ENCODE data around the gene CASTOR1. TPM values are rescaled to one million over a fixed set of nuclear protein-coding genes. Genes with fewer than 3 reads are reported as not detected.

Gene CASTOR1
- 7.3 and 12.6 TPM in 2 replicates for total RNA-seq

GRCh38 chr22:30289141-30289979, at the start of gene CASTOR1:
Gene CASTOR1, minus strand, starts transcription at chr22:30289505. Its CDS starts 8 bp downstream, at chr22:30289497.

GRCh38 chr22:30326706-30327362, 37.5 kb upstream of the CASTOR1 start, which contains the start of gene TBC1D10A:
Gene TBC1D10A, minus strand, starts transcription at chr22:30326941. Its CDS starts 60 bp downstream, at chr22:30326881.

GRCh38 chr22:30266445-30267381, 22.6 kb downstream of the CASTOR1 start, which contains the start of gene OSM:
Gene OSM, minus strand, starts transcription at chr22:30266851. Its CDS starts 52 bp downstream, at chr22:30266799.

GRCh38 chr22:30245985-30246813, 43.1 kb downstream of the CASTOR1 start, which contains the start of gene LIF:
Gene LIF, minus strand, starts transcription at chr22:30246759. Its CDS starts 64 bp downstream, at chr22:30246695.

Other genes starting within 250 kb of the CASTOR1 start
- gene HORMAD2, start 209.0 kb downstream of the CASTOR1 start, total RNA-seq, result 0.16 TPM in 1 of 2 replicates, not detected in the other
- gene LIF, start 42.7 kb downstream of the CASTOR1 start, total RNA-seq, result 12.8 and 33.7 TPM in 2 replicates
- not detected in 2 replicates for gene OSM, start 22.7 kb downstream of the CASTOR1 start, total RNA-seq
- gene TBC1D10A, start 37.4 kb upstream of the CASTOR1 start, total RNA-seq, result 8.5 and 10.1 TPM in 2 replicates
- gene SF3A1, start 67.4 kb upstream of the CASTOR1 start, total RNA-seq, result 12.8 and 25.2 TPM in 2 replicates
- gene CCDC157, start 67.5 kb upstream of the CASTOR1 start, total RNA-seq, result 1.4 and 1.9 TPM in 2 replicates
- gene RNF215, start 97.9 kb upstream of the CASTOR1 start, total RNA-seq, result 22.1 and 29.5 TPM in 2 replicates
- 9.1 and 19.1 TPM in 2 replicates for gene SEC14L2, start 107.5 kb upstream of the CASTOR1 start, total RNA-seq
- gene MTFP1, start 136.3 kb upstream of the CASTOR1 start, total RNA-seq, result 2.0 TPM in 2 replicates
- gene SEC14L3, start 182.5 kb upstream of the CASTOR1 start, total RNA-seq, result not detected in 2 replicates
- under 0.01 TPM in 1 of 2 replicates, not detected in the other for gene SEC14L4, start 216.2 kb upstream of the CASTOR1 start, total RNA-seq

Measured in bronchial smooth muscle cell (primary cell).